ENCODE data around the gene PLXNA4. TPM values are rescaled to one million over a fixed set of nuclear protein-coding genes. Genes with fewer than 3 reads are reported as not detected.
"Not testable (repeated sequence)": the region's sequence is repeated elsewhere in the genome, so short reads cannot be mapped to it uniquely, and the experiment has no call there.

The PLXNA4 gene
- total RNA-seq, 1 donor from 2014 or later = 5.3 TPM

- no peak for DNase-seq (ENCODE audit: low read depth in 2 of 2)
Observed at GRCh38 chr7:132179681-132180080, 396.6 kb downstream of the PLXNA4 start.

GRCh38 chr7:132179080-132179430, 397.2 kb downstream of the PLXNA4 start:
- DNase-seq (ENCODE audit: low read depth in 2 of 2) = no peak

DNA sequence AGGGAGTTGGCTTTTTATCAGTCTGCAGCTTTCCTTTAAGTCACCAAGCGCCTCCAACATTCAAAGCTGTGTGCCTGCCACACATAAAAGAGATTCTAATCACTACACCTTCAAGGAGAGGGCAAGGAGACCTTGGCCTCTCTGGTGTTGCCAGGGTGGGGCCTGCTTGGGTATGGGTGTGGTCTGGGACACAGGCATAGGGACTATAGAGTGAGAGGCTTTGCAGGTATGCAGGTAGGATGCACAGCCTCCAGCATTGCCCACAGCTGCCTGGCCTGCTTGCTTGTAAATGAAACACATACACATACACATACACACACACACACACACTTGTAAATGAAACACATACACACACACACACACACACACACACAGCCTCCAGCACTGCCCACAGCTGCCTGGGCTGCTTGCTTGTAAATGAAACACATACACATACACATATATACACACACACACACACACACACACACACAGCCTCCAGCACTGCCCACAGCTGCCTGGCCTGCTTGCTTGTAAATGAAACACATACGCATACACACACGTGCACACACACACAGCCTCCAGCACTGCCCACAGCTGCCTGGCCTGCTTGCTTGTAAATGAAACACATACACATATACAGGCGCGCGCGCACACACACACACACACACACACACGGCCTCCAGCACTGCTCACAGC, 397.7 kb downstream of the PLXNA4 start:
- DNase-seq (ENCODE audit: low read depth in 2 of 2) = not testable (repeated sequence)

DNA sequence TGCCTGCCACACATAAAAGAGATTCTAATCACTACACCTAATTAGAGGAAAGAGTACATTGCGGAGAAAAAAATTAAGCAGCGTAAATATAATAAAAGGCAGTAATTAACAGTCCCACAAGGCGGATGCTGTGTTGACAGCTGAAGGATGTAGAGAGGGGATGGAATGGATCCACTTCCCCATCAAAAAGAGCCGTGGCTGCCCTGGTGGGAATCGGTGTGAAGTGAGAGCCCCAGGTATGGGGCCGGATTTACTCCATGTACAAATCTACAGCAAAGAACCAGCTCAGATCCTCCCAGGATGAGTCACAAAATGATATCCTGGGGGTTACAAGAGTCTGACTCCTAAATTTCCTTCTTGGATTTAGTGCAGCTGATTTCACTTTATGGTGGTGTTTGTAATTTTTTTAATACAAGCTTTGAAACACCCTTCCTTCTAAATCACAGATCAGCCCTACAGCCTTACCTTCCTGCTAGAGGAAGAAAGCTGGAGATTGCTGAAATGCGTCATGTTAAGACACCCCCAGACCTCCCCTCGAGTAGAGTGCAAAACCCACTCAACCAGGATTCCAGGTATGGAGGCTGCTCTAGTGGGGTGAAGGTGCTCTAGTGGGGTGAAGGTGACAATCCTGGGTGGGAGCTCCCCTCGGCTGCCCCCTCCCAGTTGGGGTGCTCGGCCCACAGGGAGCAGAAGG, 398.4 kb downstream of the PLXNA4 start:
- DNase-seq (ENCODE audit: low read depth in 2 of 2) = no peak

GRCh38 chr7:132176719-132177118, 399.6 kb downstream of the PLXNA4 start:
- DNase-seq (ENCODE audit: low read depth in 2 of 2) = no peak

GRCh38 chr7:132171130-132171576, 405.1 kb downstream of the PLXNA4 start:
- DNase-seq (ENCODE audit: low read depth in 2 of 2) = no peak

DNA sequence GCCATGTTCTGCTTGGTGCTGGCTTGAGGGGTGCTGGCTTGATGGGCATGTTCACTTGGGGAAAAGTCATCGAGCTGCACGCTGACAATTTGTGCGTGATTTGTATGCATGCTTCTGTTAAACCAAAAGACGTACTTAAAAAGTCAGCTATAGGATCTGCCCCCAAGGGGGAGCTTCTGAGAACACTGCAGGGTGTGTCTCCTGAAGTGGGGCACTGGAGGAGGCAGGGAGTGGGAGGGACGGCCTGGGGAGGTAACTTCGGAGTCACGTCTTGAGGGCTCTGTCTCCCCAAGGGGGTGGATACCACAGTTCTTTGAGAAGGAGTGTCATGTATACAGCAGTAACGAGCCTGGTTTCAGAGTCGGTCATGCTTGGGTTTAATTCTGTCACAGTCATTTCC, 406.5 kb downstream of the PLXNA4 start:
- DNase-seq (ENCODE audit: low read depth in 2 of 2) = no peak

- no peak for DNase-seq (ENCODE audit: low read depth in 2 of 2)
Observed at GRCh38 chr7:132168239-132168638, 408.0 kb downstream of the PLXNA4 start.

DNA sequence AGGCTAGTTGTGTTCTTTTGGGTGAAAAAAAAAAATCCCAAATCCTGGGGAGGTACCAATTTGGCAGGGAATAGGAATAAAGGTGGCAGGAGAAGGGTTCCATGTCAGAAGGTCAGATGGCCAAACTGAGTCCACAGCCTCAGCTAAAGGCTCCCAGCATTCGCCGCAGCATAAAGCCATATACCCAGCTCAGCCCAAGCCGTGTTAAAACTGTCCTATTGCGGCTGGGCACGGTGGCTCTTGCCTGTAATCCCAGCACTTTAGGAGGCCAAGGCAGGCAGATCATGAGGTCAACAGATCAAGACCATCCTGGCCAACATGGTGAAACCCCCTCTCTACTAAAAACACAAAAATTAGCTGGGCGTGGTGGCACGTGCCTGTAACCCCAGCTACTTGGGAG, 410.6 kb downstream of the PLXNA4 start:
- not testable (repeated sequence) for DNase-seq (ENCODE audit: low read depth in 2 of 2)

DNA sequence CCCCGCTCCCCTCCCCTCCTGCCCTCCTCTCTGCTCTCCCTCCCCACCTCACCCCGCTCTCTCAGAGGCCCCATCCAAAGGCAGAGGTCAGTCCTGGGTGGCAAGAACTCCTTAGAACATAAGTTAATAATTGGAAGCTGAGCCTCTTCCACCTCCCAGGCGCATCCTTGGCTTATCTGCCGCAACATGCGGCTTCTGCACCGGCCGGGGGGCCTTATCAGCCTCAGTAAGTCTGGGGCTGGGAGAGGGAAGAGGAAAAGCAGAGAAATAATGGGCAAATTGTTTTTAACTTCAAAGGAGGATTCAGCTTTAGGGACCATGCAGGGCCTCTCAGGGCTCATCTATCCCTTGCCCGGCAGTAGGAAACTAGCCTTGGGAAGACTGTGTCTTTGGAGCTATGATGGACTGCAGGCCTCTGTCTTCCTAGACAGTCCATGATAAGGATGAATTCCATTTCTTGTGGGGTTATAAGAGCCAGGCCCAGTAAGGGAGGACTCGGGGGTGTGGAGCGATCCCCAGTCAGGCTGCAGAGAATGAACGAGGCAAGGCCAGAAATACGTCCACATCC, 411.6 kb downstream of the PLXNA4 start:
- DNase-seq (ENCODE audit: low read depth in 2 of 2) = no peak

GRCh38 chr7:132162556-132163144, 413.6 kb downstream of the PLXNA4 start:
- DNase-seq (ENCODE audit: low read depth in 2 of 2) = no peak

GRCh38 chr7:132161976-132162375, 414.3 kb downstream of the PLXNA4 start:
- DNase-seq (ENCODE audit: low read depth in 2 of 2) = no peak

- no peak for DNase-seq (ENCODE audit: low read depth in 2 of 2)
Observed at GRCh38 chr7:132161533-132161915, 414.7 kb downstream of the PLXNA4 start.

DNA sequence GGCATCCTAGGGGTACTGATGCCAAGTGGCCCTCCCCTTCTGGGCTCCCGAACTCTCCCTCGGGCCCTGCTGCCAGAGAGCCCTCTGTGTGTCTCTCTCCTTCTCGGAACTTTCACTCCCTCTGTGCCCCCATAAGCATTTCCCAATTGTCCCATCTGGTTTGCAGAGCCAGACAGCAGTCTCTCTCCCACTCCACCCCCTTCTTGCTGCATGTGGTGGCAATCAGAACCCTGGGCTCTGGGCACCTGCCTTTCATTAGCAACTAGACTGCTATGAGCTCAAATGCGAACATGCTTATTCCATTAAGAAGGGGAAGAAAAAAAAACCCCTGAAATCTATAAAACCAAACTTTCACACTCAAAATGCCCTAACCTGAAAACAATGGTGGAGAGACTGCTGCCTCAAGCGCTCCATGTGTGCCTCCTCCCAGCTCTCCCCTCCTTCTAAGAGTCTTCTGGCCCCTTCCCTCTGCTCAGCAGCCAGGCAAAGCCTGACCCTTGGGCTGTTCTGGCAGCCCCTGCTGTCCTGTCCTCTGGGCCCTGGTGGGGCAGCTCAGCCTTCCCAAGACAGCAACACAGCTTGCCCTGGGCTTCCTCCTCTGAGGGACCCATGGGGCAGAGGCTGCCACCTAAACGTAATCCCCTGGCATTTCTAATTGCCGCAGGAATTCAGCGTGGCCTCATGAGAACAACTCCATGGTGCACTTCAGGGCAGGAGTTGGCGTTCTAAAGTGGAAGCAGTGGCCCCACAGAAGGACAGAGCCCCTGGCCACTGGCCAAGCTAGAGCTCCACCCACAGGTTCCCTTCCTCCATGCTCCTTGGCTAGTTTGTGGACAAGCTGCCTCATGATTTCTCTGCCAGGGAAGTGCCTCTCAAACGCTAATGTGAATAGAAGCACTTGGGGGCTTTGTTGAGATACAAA, 415.4 kb downstream of the PLXNA4 start:
- no peak for DNase-seq (ENCODE audit: low read depth in 2 of 2)

GRCh38 chr7:132158841-132159240, 417.4 kb downstream of the PLXNA4 start:
- DNase-seq (ENCODE audit: low read depth in 2 of 2) = no peak

GRCh38 chr7:132158166-132158565, 418.1 kb downstream of the PLXNA4 start:
- DNase-seq (ENCODE audit: low read depth in 2 of 2) = no peak

- DNase-seq (ENCODE audit: low read depth in 2 of 2) = no peak
Observed at GRCh38 chr7:132155715-132156114, 420.6 kb downstream of the PLXNA4 start.

- DNase-seq (ENCODE audit: low read depth in 2 of 2) = no peak
Observed at GRCh38 chr7:132154695-132155471, 421.4 kb downstream of the PLXNA4 start.

- DNase-seq (ENCODE audit: low read depth in 2 of 2) = no peak
Observed at GRCh38 chr7:132154248-132154647, 422.0 kb downstream of the PLXNA4 start.

DNA sequence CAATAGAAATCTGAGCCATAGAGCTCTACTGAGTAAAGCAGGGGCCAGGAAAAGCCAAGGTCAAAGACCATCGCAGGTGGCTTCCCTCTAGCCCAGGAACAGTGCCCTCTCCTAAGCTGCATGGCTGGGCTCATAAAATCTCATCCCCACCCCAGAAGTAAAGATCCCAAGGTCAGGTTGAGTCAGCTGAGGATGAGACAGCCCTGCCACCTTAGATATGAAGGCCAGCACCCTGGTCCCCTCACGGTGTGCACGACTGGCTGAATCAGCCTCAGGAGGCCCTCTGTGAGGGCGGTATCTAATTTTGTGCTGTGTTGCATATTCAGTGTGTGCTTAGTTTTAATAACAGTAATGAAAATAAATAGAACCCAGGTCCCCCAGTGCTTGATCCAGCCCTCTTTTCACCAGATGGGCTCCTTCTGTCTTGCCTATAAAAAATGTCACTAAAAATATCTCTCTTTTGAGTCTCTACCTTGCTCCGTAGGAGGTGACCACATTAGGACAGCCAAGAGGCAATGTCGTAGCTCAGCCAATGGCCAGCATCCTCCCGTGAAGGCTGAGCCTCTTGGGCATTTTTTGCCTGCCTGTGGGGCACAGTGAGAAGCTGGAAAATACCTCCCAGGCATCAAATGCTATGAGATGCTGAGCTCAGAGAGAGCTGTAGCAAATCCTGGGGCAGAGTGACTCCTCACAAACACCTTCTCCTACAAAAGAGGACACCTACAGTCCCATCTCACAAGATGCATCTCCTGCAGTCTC, 424.0 kb downstream of the PLXNA4 start:
- no peak for DNase-seq (ENCODE audit: low read depth in 2 of 2)
